ENCODE measurements around the gene ZSCAN21.

ZSCAN21 gene

DNA sequence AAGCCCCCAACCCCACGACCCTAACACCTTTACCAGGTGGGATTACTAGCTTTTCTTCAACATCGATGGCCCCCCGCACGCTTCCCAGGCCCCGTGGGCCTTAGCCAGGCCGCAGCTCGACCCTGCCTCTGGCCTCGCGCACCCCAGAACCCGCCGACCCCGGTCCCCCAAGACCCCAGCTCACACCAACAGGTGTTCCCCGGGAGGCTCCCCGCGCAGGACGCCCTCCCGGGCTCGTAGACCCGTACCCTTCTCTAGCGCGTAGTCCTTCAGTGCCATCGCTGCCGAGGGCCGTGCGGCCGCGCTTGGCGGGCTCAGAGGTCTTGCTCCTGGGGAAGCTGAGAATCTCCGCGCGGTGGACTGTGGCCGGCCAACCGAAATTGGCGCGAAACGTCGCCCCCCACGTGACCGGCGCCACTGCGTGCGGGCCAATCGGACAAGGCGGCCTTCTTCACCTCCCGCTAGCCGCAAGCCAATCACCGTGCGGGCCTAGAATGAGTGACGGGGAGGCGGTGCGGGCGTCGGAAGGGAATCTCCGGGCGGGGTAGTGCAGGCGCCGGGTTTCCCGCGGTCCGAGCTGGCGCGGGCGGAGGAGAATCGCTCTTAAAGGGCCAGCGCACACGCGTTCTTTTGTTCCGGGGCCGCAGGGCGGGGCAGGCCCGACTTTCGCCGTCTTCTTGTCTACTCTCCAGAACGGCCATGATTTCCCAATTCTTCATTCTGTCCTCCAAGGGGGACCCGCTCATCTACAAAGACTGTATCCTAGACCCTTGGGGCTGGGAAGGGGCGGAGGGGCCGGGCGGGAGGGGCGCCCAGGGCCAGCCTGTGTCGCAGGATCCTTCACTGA lies 51.7 kb downstream of the ZSCAN21 start, which contains the start of the genes AP4M1 and MCM7:
AP4M1 (plus strand) TSS at position 628 of the 847 bp plus-strand sequence; CDS start at position 700, 72 bp downstream.
MCM7 (minus strand) TSS at position 382 of the 847 bp plus-strand sequence; CDS start at position 279, 103 bp downstream.
- DNase-seq: peak; percentile 98

DNA sequence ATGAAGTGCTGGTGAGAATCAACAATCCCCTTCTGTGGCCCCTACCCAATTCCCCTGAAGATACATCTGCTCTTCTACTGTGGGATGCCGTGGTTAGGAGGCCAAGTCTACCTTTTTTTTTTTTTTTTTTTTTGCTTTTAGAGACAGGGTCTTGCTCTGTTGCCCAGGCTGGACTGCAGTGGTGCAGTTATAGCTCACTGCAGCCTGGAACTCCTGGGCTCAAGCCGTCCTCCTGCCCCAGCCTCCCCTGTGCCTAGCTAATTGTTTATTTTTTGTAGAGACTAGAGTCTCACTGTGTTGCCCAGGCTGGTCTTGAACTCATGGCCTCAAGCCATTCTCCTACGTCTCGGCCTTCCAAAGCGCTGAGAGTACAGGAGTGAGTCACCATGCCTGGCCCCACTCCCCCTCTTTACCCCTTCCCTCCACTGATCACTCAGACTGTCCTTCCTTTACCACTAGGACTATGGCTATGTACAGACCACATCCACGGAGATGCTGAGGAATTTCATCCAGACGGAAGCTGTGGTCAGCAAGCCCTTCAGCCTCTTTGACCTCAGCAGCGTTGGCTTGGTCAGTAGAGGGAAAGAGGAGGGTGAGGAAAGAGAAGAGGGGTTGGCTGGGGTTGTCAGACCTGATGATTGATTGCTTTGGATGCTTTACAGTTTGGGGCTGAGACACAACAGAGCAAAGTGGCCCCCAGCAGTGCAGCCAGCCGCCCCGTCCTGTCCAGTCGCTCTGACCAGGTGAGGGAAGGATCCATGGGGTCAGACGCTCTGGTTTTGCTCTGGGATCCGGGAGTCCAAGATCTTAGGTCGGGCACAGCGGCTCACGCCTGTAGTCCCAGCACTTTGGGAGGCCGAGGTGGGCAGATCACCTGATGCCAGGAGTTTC lies 53.6 kb downstream of the ZSCAN21 start:
- no peak for DNase-seq

DNA sequence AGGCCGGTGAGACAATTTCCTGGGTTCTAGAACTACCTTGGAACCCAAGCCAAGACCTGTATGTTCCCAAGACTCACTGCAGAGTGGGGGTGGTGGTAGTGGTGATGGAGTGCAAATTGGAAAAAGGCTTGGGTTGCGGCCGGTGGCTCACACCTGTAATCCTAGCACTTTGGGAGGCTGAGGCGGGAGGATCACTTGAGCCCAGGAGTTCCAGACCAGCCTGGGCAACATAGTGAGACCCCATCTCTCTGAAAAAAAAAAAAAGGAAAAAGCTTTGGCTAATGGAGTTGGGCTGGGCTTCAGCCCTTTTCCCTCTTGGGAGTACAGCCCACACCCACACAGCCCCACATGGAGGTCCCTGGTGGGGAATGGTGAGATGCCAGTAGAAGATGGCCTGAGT lies 56.0 kb downstream of the ZSCAN21 start:
- no peak for DNase-seq

DNA sequence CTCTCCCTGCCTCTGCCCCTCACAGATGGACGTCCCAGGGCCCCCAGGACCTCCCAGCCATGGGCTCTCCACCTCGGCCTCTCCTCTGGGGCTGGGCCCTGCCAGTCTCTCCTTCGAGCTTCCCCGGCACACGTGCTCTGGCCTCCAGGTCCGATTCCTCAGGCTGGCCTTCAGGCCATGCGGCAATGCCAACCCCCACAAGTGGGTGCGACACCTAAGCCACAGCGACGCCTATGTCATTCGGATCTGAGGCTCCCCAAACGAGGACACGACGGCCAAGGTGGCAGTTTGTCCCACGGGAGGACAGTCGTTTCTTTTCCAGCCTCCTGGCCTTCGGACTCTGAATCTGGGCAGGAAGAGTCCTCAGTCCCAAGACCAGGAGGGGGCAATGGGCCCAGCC lies 57.1 kb downstream of the ZSCAN21 start:
- no peak for DNase-seq

DNA sequence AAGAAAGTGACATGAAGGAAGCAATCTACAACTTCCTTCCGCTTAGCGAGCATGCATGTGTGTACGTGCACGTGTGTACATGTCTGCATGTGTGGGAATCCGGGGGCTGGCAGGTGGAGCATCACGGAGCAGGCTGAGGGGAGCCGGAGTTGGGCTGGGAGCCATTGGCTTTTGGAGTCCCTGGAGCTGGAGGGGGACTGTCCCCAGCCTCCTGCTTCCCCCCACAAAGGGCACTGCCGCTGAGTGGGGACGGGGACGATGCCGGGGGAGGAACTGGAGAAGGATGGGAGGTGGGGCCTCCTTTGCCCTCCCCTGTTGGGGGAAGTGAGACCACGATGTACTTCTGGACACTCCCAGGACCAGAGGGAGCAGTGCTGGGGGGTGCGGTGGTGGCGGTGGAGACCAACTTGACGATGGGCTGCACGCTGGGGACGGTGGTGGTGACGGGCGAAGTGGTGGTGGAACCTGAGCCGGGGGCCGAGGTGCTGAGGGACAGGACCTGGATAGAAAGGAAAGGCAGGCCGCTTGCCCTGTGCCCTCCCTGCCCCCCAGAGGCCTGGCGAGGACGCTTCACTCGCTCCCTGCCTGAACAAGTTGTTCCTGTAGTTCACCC lies 57.7 kb downstream of the ZSCAN21 start:
- no peak for DNase-seq

DNA sequence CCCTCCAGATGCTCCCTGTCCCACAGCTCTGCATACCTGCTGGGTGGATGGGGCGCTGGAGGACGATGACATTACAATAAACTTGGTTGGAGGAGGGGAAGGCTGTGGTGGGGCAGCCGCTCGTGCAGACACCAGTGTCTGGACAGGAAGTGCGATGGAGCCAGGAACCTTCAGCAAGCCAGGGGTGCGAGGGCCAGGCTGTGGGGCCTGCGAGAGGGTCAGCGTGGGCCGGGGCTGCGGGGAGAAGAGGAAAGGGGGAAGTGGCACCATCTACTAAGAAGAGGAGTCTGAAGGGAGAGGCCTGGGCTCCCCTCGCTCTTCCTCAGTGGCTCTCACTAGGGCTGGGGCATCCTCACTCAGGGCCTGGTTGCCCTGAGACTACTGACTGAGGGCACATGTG lies 58.3 kb downstream of the ZSCAN21 start:
- DNase-seq: no peak

DNA sequence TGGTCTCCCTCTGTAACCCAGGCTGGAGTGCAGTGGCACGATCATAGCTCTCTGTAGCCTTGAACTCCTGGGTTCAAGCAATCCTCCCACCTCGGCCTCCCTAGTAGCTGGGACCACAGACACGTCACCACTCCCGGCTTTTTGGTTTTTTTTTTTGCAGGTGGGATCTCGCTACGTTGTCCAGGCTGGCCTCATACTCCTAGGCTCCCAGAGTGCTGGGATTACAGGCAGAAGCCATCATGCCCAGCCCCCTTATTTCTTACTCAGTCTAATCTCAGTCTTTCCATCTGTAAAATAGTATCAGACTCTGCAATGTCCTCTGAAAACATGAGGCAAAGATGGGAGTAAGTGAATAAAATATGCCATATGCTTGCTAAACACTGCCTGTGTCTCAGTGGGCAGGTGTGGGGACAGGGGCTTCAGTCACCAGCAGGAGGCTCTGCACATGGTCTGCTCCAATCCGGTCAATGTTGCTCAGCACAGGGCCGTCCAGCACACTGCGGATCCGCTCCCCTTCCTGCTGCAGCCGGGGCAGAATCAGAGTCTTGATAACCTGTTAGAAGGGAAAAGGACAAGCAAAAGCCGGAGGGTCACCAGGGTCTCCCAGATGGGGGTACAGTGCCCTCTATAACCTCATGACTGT lies 60.1 kb downstream of the ZSCAN21 start:
- DNase-seq: no peak

DNA sequence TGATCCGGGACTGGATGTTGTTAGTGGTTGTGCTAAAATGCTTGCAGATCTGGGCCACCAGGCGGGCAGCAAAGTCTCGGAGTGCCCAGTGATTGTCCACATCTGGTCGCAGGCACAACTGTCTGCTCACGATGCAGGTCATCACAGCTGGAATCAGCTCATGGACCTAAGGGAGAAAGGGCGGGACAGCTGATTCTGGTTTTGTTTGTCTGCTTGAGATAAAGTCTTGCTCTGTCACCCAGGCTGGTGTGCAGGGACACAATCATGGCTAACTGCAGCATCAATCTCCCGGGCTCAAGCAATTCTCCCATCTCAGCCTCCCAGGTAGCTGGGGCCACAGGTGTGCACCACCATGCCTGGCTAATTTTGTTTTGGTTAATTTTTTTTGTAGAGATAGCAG lies 61.6 kb downstream of the ZSCAN21 start:
- DNase-seq: no peak

DNA sequence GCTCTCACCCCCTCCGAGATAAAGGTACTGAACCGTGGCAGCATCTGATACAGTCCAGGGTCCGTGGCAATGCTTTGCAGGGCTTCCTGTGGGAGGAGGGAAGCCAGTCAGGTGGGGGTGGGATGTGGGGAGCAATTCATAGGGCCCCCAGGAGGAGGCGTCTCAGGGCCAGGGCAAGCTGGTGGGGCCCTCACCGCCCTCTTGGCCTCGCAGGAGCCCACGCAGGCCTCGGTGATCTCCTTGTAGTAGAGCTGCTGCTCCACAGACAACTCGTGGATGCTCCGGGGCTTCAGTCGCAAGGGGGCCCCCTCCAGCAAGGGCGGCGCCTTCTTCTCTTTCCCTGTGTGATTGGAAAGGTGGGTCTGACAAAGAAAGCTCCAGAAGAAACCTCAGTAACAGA lies 62.3 kb downstream of the ZSCAN21 start:
- DNase-seq: no peak

Data from activated CD8-positive, alpha-beta memory T cell treated with anti-CD3 and anti-CD28 coated beads for 24 hours (primary cell).